Naive B cell (primary cell): ENCODE measurements around the gene LRMDA. TPM values are rescaled to one million over a fixed set of nuclear protein-coding genes. Genes with fewer than 3 reads are reported as not detected.
"Not testable (repeated sequence)": the region's sequence is repeated elsewhere in the genome, so short reads cannot be mapped to it uniquely, and the experiment has no call there.

Experiments
- ATAC-seq, 2 donors: fragments of 150-1000 bp; cut with Tn5 transposase; 2 replicates each; pipeline ENCODE4 v1.10.0; 2021; ENCODE audit warnings: low read depth in 2 of 2, mild to moderate bottlenecking in 2 of 2, moderate library complexity in 2 of 2
- DNase-seq: peaks from one replicate; pipeline ENCODE4 v3.0.0; 2022
- H3K27ac Mint-ChIP-seq, 6 donors: one replicate each; pipeline ENCODE4 v1.8.0; 2020 to 2022; ENCODE audit warnings: mild to moderate bottlenecking in 6 of 6, mixed read lengths in 6 of 6, moderate library complexity in 5 of 6, inconsistent platforms in 2 of 6
- H3K27me3 Mint-ChIP-seq, 3 donors: one replicate each; pipeline ENCODE4 v1.8.0; 2021 to 2022; ENCODE audit warnings: mixed read lengths in 3 of 3, mild to moderate bottlenecking in 1 of 3
- H3K36me3 Mint-ChIP-seq, 2 donors: one replicate each; pipeline ENCODE4 v1.8.0; 2020 to 2022; ENCODE audit warnings: mixed read lengths in 2 of 2, inconsistent platforms in 1 of 2, mild to moderate bottlenecking in 1 of 2
- H3K4me1 Mint-ChIP-seq, 3 donors: one replicate each; pipeline ENCODE4 v1.8.0; 2020 to 2022; ENCODE audit warnings: mixed read lengths in 3 of 3, inconsistent platforms in 1 of 3, mild to moderate bottlenecking in 1 of 3, moderate library complexity in 1 of 3
- H3K4me3 Mint-ChIP-seq, 8 donors: one replicate each; pipeline ENCODE4 v1.8.0; 2020 to 2022; ENCODE audit warnings: mild to moderate bottlenecking in 8 of 8, mixed read lengths in 8 of 8, moderate library complexity in 8 of 8, inconsistent platforms in 2 of 8
- H3K9me3 Mint-ChIP-seq, 7 donors: one replicate each; pipeline ENCODE4 v1.8.0; 2020 to 2022; ENCODE audit warnings: mixed read lengths in 7 of 7, mild to moderate bottlenecking in 5 of 7, inconsistent platforms in 2 of 7, moderate library complexity in 1 of 7
- polyA plus RNA-seq, 6 donors: library from polyadenylated mRNA; unstranded; fragments of 300-500 nt; fragmentation: Illumina TruSeq; gene quantifications; one replicate each; pipeline ENCODE4 v1.2.3, GENCODE V29; 2021; ENCODE audit warnings: low read depth in 6 of 6

Gene LRMDA
- polyA plus RNA-seq, 6 donors from 2014 or later, result 2.1 TPM; not detected in 5

GRCh38 chr10:75597773-75598440 lies 166.5 kb downstream of the LRMDA start:
- H3K27ac Mint-ChIP-seq, result no peak overlapping the region

GRCh38 chr10:75598998-75599397 lies 167.6 kb downstream of the LRMDA start:
- no peak for ATAC-seq
- no peak overlapping the region for H3K27ac Mint-ChIP-seq
- peaks cover 0 to 4% (median 0%) of the 10 kb centered on the region in 7 donors for H3K9me3 Mint-ChIP-seq
- H3K36me3 Mint-ChIP-seq, result no peaks in the 10 kb centered on the region
- H3K27me3 Mint-ChIP-seq, result peaks cover 0 to 8% (median 5%) of the 10 kb centered on the region in 3 donors
- H3K4me3 Mint-ChIP-seq, result no peak overlapping the region
- no peaks in the 10 kb centered on the region for H3K4me1 Mint-ChIP-seq
- DNase-seq, result no peak

More at GRCh38 chr10:75597773-75598440, 166.5 kb downstream of the LRMDA start:
- H3K4me3 Mint-ChIP-seq, result no peak overlapping the region
- peaks cover 0 to 4% (median 0%) of the 10 kb centered on the region in 7 donors for H3K9me3 Mint-ChIP-seq
- H3K27me3 Mint-ChIP-seq, result peaks cover 0 to 8% (median 5%) of the 10 kb centered on the region in 3 donors
- H3K4me1 Mint-ChIP-seq, result no peaks in the 10 kb centered on the region
- no peaks in the 10 kb centered on the region for H3K36me3 Mint-ChIP-seq
- ATAC-seq (no peak), DNase-seq (no peak)

- Mint-ChIP-seq H3K36me3 (no peaks in the 10 kb centered on the region), H3K27me3 (peaks cover 0 to 9% (median 9%) of the 10 kb centered on the region in 3 donors), H3K4me3 (no peak overlapping the region), H3K27ac (no peak overlapping the region), H3K9me3 (peaks cover 0 to 1% (median 0%) of the 10 kb centered on the region in 7 donors), H3K4me1 (no peaks in the 10 kb centered on the region)
- ATAC-seq (no peak), DNase-seq (no peak)
Measured at GRCh38 chr10:75599875-75600648, 168.6 kb downstream of the LRMDA start.

GRCh38 chr10:75600833-75601232 lies 169.4 kb downstream of the LRMDA start:
- Mint-ChIP-seq H3K4me3 (no peak overlapping the region), H3K4me1 (no peaks in the 10 kb centered on the region), H3K27ac (no peak overlapping the region), H3K9me3 (peaks cover 0 to 1% (median 0%) of the 10 kb centered on the region in 7 donors), H3K36me3 (no peaks in the 10 kb centered on the region), H3K27me3 (peaks cover 0 to 12% (median 12%) of the 10 kb centered on the region in 3 donors)
- ATAC-seq (no peak), DNase-seq (no peak)

GRCh38 chr10:75602341-75602740 lies 170.9 kb downstream of the LRMDA start:
- H3K4me3 Mint-ChIP-seq, result no peak overlapping the region
- no peak overlapping the region for H3K27ac Mint-ChIP-seq
- ATAC-seq (no peak), DNase-seq (no peak)
- no peaks in the 10 kb centered on the region for H3K36me3 Mint-ChIP-seq
- peaks cover 0 to 1% (median 0%) of the 10 kb centered on the region in 7 donors for H3K9me3 Mint-ChIP-seq
- no peaks in the 10 kb centered on the region for H3K4me1 Mint-ChIP-seq
- H3K27me3 Mint-ChIP-seq, result peaks cover 0 to 12% (median 12%) of the 10 kb centered on the region in 3 donors

- Mint-ChIP-seq H3K27me3 (peaks cover 0 to 12% (median 11%) of the 10 kb centered on the region in 3 donors), H3K4me1 (no peaks in the 10 kb centered on the region), H3K4me3 (no peak overlapping the region), H3K36me3 (no peaks in the 10 kb centered on the region), H3K27ac (no peak overlapping the region), H3K9me3 (no peaks in the 10 kb centered on the region)
- DNase-seq (no peak), ATAC-seq (no peak)
Measured at GRCh38 chr10:75605096-75605495, 173.7 kb downstream of the LRMDA start.

- not testable (repeated sequence) for H3K27ac Mint-ChIP-seq, DNase-seq, H3K9me3 Mint-ChIP-seq, H3K4me3 Mint-ChIP-seq, H3K36me3 Mint-ChIP-seq, H3K4me1 Mint-ChIP-seq, ATAC-seq
- H3K27me3 Mint-ChIP-seq, result peaks cover 0 to 12% (median 9%) of the 10 kb centered on the region in 3 donors
Measured at GRCh38 chr10:75605795-75606194, 174.4 kb downstream of the LRMDA start.

- Mint-ChIP-seq H3K4me1 (peaks cover 0 to 7% (median 0%) of the 10 kb centered on the region in 3 donors), H3K4me3 (no peak overlapping the region)
Measured at GRCh38 chr10:75606203-75606779, 174.9 kb downstream of the LRMDA start.

GRCh38 chr10:75607576-75607975 lies 176.2 kb downstream of the LRMDA start:
- ATAC-seq (no peak), DNase-seq (no peak)
- Mint-ChIP-seq H3K9me3 (no peaks in the 10 kb centered on the region), H3K27ac (no peak overlapping the region), H3K27me3 (peaks cover 0 to 7% (median 4%) of the 10 kb centered on the region in 3 donors), H3K36me3 (no peaks in the 10 kb centered on the region), H3K4me3 (no peak overlapping the region), H3K4me1 (peaks cover 0 to 16% (median 0%) of the 10 kb centered on the region in 3 donors)

More at GRCh38 chr10:75606203-75606779, 174.9 kb downstream of the LRMDA start:
- H3K36me3 Mint-ChIP-seq, result no peaks in the 10 kb centered on the region
- H3K27ac Mint-ChIP-seq, result no peak overlapping the region
- H3K27me3 Mint-ChIP-seq, result peaks cover 0 to 8% (median 5%) of the 10 kb centered on the region in 3 donors
- no peaks in the 10 kb centered on the region for H3K9me3 Mint-ChIP-seq
- ATAC-seq (no peak), DNase-seq (no peak)

GRCh38 chr10:75610183-75610582 lies 178.8 kb downstream of the LRMDA start:
- Mint-ChIP-seq H3K4me3 (no peak overlapping the region), H3K4me1 (peaks cover 0 to 16% (median 0%) of the 10 kb centered on the region in 3 donors), H3K9me3 (no peaks in the 10 kb centered on the region), H3K27me3 (peaks cover 2 to 12% (median 11%) of the 10 kb centered on the region in 3 donors), H3K36me3 (no peaks in the 10 kb centered on the region), H3K27ac (no peak overlapping the region)
- ATAC-seq, result no peak
- DNase-seq, result no peak

- Mint-ChIP-seq H3K4me1 (peaks cover 0 to 16% (median 0%) of the 10 kb centered on the region in 3 donors), H3K4me3 (no peak overlapping the region), H3K27me3 (peaks cover 0 to 14% (median 12%) of the 10 kb centered on the region in 3 donors), H3K9me3 (no peaks in the 10 kb centered on the region), H3K36me3 (no peaks in the 10 kb centered on the region), H3K27ac (no peak overlapping the region)
- DNase-seq (no peak), ATAC-seq (no peak)
Measured at GRCh38 chr10:75611172-75611992, 180.0 kb downstream of the LRMDA start.

GRCh38 chr10:75611993-75612372 lies 180.6 kb downstream of the LRMDA start:
- Mint-ChIP-seq H3K4me3 (no peak overlapping the region), H3K27ac (no peak overlapping the region), H3K36me3 (no peaks in the 10 kb centered on the region), H3K27me3 (peaks cover 5 to 20% (median 12%) of the 10 kb centered on the region in 3 donors), H3K4me1 (peaks cover 0 to 16% (median 0%) of the 10 kb centered on the region in 3 donors), H3K9me3 (no peaks in the 10 kb centered on the region)
- DNase-seq (no peak), ATAC-seq (no peak)
